ENCODE measurements around the gene PASD1. TPM values are rescaled to one million over a fixed set of nuclear protein-coding genes. Genes with fewer than 3 reads are reported as not detected.

PASD1 gene
- total RNA-seq, 4 donors from 2014 or later: not detected

DNA sequence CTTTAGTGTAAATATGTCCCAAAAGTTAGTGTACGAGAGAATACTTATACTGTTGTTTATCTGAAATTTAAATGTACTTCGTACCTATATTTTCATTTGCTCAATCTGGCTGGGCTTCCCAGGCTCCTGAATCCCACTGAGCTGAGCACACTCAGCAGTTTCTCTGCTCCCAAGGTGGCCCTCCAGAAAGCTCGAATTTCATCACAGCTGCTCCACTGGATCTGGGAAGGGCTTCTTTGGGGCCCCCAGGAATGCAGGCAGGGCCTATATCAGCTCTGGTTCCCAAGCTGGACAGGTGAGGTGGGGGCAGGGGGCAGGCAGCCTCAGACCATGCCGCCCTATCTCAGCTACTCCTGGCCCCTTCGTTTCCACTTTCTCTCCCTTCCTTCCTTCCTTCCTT, 150.9 kb downstream of the PASD1 start:
- intact Hi-C loops (cut with DNase I): no loop called here
- no peaks in the 10 kb centered on the region for H3K9me3 ChIP-seq
- TF ChIP-seq, protein P1, sequence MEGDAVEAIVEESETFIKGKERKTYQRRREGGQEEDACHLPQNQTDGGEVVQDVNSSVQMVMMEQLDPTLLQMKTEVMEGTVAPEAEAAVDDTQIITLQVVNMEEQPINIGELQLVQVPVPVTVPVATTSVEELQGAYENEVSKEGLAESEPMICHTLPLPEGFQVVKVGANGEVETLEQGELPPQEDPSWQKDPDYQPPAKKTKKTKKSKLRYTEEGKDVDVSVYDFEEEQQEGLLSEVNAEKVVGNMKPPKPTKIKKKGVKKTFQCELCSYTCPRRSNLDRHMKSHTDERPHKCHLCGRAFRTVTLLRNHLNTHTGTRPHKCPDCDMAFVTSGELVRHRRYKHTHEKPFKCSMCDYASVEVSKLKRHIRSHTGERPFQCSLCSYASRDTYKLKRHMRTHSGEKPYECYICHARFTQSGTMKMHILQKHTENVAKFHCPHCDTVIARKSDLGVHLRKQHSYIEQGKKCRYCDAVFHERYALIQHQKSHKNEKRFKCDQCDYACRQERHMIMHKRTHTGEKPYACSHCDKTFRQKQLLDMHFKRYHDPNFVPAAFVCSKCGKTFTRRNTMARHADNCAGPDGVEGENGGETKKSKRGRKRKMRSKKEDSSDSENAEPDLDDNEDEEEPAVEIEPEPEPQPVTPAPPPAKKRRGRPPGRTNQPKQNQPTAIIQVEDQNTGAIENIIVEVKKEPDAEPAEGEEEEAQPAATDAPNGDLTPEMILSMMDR (IDR thresholded peaks at IDR 0.05): no peak
- peaks cover 0 to 5% (median 0%) of the 10 kb centered on the region in 4 donors for H3K27me3 ChIP-seq
- DNase-seq (ENCODE audit: extremely low spot score): no peak
- peaks cover 0 to 5% (median 0%) of the 10 kb centered on the region in 4 donors for H3K4me1 ChIP-seq
- no peaks in the 10 kb centered on the region for H3K36me3 ChIP-seq
- no peak overlapping the region for H3K4me3 ChIP-seq
- 59% methylated on average over 5 of the region's 5 CpGs for WGBS
- no peak overlapping the region for H3K27ac ChIP-seq (replicated peaks in 1 of 4)

DNA sequence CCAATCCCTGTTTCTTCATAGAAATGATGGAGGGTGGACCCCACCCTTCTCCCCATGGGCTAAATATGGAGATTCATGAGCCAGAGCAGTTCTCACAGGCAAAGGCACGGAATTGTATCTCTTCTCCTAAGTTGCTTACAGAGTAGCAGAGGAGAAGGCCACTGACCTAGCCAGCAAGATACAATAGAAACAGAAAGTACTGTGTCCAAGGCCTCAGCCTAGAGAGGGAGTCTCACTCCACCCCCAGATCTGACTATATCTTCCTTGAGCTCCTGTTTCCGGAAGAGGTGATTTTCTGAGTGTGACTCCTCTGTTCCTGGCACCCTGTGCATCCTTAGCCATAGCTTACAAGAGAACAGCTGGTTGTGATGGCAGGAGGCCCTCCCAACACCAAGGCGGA, 152.3 kb downstream of the PASD1 start, which contains the start of gene FATE1:
FATE1 (plus strand) TSS at position 284 of the 400 bp plus-strand sequence; CDS start at position 369, 85 bp downstream.
- Histone ChIP-seq H3K9me3 (no peaks in the 10 kb centered on the region), H3K27ac (replicated peaks in 1 of 4) (no peak within 1 kb of the TSS), H3K4me3 (no peak within 1 kb of the TSS), H3K4me1 (peaks cover 0 to 5% (median 0%) of the 10 kb centered on the region in 4 donors), H3K36me3 (no peaks in the 10 kb centered on the region), H3K27me3 (peaks cover 0 to 5% (median 0%) of the 10 kb centered on the region in 4 donors)
- intact Hi-C loops (cut with DNase I): no loop called here
- TF ChIP-seq POLR2A (IDR thresholded peaks at IDR 0.05; ENCODE audit: low read depth) (no peak), POLR2AphosphoS5 (IDR thresholded peaks at IDR 0.05) (no peak), EP300 (IDR thresholded peaks at IDR 0.05) (no peak)
- TF ChIP-seq, protein P1 (IDR thresholded peaks at IDR 0.05): no peak
- no peak for DNase-seq (ENCODE audit: extremely low spot score)
- 58% methylated on average over 1 of the region's 3 CpGs for WGBS

GRCh38 chrX:151722241-151722846, 158.9 kb downstream of the PASD1 start:
- H3K27ac ChIP-seq (replicated peaks in 1 of 4): no peak overlapping the region
- H3K9me3 ChIP-seq: no peaks in the 10 kb centered on the region
- 32% methylated on average over 17 of the region's 24 CpGs for WGBS
- TF ChIP-seq, protein P1 (IDR thresholded peaks at IDR 0.05): peak; percentile 7 to 23 (median 22)
- no peak for TF ChIP-seq POLR2AphosphoS5 (IDR thresholded peaks at IDR 0.05)
- H3K36me3 ChIP-seq: no peaks in the 10 kb centered on the region
- intact Hi-C loops (cut with DNase I): no loop called here
- no peaks in the 10 kb centered on the region for H3K27me3 ChIP-seq
- peaks cover 0 to 4% (median 0%) of the 10 kb centered on the region in 4 donors for H3K4me1 ChIP-seq
- H3K4me3 ChIP-seq: no peak overlapping the region
- DNase-seq (ENCODE audit: extremely low spot score): no peak

DNA sequence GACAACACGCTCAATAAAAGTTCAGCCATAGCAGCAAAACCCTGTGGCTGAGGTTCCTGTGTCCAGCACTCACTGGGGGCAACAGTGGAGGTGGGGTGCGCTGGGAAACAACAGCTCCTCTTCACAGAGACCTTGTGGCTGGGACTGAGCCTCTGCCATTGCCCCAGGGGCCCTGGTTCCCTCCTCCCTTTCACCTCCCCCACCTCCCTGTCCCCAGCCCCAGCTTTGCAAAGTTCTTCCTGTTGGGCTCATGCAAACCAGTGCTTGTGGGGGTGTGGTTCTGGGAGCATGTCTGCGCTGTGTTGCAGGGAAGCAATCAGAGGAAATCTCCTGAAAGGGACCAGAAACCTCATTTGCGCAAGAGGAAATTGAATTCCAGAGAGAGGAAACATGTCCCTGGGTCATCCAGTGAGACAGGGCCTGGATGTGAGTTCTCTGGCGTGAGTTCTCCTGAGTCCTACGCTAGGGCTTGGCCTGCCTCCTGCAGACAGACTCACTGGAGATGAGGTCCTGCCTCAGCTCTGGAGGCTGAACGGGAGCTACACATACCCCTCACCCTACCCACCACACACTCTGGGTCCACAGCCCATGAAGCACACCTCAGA, 159.8 kb downstream of the PASD1 start:
- H3K9me3 ChIP-seq: no peaks in the 10 kb centered on the region
- 75% methylated on average over 6 of the region's 7 CpGs for WGBS
- TF ChIP-seq POLR2AphosphoS5 (IDR thresholded peaks at IDR 0.05) (no peak), EP300 (IDR thresholded peaks at IDR 0.05) (no peak), POLR2A (IDR thresholded peaks at IDR 0.05; ENCODE audit: low read depth) (no peak)
- TF ChIP-seq, protein P1 (IDR thresholded peaks at IDR 0.05): no peak
- intact Hi-C loops (cut with DNase I): no loop called here
- H3K4me1 ChIP-seq: peaks cover 0 to 4% (median 0%) of the 10 kb centered on the region in 4 donors
- no peak overlapping the region for H3K4me3 ChIP-seq
- H3K27me3 ChIP-seq: no peaks in the 10 kb centered on the region
- H3K27ac ChIP-seq (replicated peaks in 1 of 4): no peak overlapping the region
- no peaks in the 10 kb centered on the region for H3K36me3 ChIP-seq
- DNase-seq (ENCODE audit: extremely low spot score): no peak

Data from esophagus muscularis mucosa (tissue), 4 donors.